Forelimb muscle (tissue), 1 donor: ENCODE measurements around the gene ANO8. TPM values are rescaled to one million over a fixed set of nuclear protein-coding genes. Genes with fewer than 3 reads are reported as not detected.

ENCODE experiments used
- DNase-seq: peaks from one replicate; pipeline ENCODE4 v3.0.0-alpha.2; 2013; ENCODE audit warnings: low read depth
- polyA plus RNA-seq: library from polyadenylated mRNA; unstranded; fragments of 120-200 nt; gene quantifications from one replicate; pipeline ENCODE4 v1.2.1, GENCODE V29; 2013; ENCODE audit not compliant: insufficient read length

ANO8 gene
- polyA plus RNA-seq, 1 donor, result 7.9 TPM

- DNase-seq, result no peak
Observed at GRCh38 chr19:17329366-17330261, 5.0 kb downstream of the ANO8 start.

GRCh38 chr19:17328517-17329365 lies 5.9 kb downstream of the ANO8 start:
- DNase-seq, result no peak

- DNase-seq, result no peak
Observed at GRCh38 chr19:17327654-17328516, 6.8 kb downstream of the ANO8 start.

- DNase-seq, result no peak
Observed at GRCh38 chr19:17327068-17327653, 7.5 kb downstream of the ANO8 start.

- no peak for DNase-seq
Observed at GRCh38 chr19:17326595-17326966, 8.1 kb downstream of the ANO8 start.

GRCh38 chr19:17325881-17326594 lies 8.6 kb downstream of the ANO8 start:
- DNase-seq, result no peak

- no peak for DNase-seq
Observed at GRCh38 chr19:17325133-17325532, 9.5 kb downstream of the ANO8 start.

- DNase-seq, result no peak
Observed at GRCh38 chr19:17324357-17325114, 10.1 kb downstream of the ANO8 start.

GRCh38 chr19:17323964-17324332 lies 10.7 kb downstream of the ANO8 start:
- DNase-seq, result no peak

GRCh38 chr19:17323300-17323963 lies 11.2 kb downstream of the ANO8 start:
- no peak for DNase-seq

- no peak for DNase-seq
Observed at GRCh38 chr19:17322854-17323253, 11.8 kb downstream of the ANO8 start.

- no peak for DNase-seq
Observed at GRCh38 chr19:17321655-17322489, 12.8 kb downstream of the ANO8 start.

GRCh38 chr19:17320435-17320834 lies 14.2 kb downstream of the ANO8 start:
- DNase-seq, result no peak

GRCh38 chr19:17319473-17320238 lies 15.0 kb downstream of the ANO8 start:
- DNase-seq, result no peak

- DNase-seq, result no peak
Observed at GRCh38 chr19:17318966-17319365, 15.7 kb downstream of the ANO8 start.

GRCh38 chr19:17314007-17314593 lies 20.6 kb downstream of the ANO8 start:
- DNase-seq, result no peak
